ENCODE measurements around the gene TNFRSF18.
"Not testable (repeated sequence)": the region's sequence is repeated elsewhere in the genome, so short reads cannot be mapped to it uniquely, and the experiment has no call there.

Gene TNFRSF18, protein sequence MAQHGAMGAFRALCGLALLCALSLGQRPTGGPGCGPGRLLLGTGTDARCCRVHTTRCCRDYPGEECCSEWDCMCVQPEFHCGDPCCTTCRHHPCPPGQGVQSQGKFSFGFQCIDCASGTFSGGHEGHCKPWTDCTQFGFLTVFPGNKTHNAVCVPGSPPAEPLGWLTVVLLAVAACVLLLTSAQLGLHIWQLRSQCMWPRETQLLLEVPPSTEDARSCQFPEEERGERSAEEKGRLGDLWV

DNA sequence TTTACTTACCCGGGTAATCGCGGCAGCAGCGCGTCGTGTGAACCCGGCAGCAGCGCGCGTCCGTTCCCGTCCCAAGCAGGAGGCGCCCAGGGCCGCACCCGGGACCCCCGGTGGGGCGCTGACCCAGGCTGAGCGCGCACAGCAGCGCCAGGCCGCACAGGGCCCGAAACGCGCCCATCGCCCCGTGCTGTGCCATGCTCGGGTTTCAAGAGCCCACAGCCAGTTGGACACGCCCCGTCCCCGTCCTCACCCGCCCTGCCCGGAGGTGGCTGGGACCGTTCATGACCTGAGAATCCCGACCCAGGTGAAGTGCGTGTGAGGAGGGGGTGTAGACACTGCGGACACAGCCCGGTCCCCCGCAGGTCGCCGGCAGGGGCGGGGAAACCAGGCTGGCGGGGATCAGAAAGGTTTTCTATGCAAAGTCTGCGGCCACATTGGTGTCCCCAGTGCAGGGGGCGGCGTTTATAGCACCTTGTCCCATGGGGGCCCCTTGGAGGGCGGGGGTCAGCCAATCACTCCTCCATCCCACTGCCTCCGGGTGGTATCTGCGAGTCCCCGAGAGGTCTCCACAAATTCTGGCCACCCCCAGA lies at the start of gene TNFRSF18:
TNFRSF18 (minus strand) TSS at position 217 of the 590 bp plus-strand sequence; CDS start at position 196, 21 bp downstream.
- DNase-seq: no peak

DNA sequence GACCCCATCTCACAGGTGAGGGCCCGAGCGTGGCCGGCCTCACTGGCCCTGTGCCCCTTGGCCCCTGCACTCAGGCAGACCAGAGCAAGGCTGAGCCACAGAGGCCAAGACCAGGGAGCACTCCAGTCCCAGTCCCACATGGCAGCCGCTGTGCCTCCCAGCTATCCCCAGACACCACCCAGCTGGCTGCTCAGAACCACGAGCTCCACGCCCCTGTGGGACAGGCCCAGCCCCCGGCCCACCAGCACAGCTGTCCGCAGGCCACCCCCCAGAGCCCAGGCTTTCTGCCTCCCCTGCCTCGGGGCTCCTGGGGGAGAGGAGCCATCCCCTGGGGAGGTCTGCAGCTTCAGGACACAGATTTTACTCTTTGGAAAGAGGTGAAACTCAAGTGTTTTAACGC lies 49.2 kb upstream of the TNFRSF18 start:
- DNase-seq: no peak

DNA sequence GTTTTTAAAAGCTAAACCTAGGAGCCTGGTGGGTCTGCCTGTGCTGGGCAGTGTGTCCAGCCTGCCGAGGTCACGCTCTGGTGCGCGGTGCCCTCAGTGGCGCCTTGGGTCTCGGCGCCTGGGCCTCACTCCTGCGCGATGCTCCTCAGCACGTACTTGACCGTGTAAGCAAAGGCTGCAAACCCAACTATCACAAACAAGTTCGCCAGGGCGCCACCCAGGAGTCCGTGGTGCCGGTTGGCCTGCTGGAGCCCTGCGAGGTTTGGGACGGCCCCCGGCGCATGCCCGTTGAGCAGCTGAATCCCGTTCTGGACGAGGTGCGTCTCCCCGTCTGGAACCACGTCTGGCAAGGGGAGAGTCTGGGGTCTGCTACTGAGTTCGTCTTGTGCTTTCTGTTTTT lies 48.7 kb upstream of the TNFRSF18 start:
- DNase-seq: no peak

DNA sequence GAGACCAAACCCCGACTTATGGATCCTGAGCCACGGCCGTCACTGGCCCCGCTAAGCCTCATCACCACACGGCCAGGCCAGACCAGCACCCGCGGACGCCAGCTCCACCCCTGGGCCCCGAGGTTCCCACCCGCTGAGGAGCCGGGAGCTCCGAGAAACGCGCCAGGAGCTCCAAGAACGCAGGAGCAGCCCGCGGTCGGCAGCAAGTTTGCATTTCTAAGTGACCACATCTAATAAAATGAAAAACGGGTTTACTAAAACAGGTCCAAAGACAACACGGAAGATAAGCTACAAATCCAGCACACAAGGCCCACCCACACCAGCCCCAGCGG lies 48.2 kb upstream of the TNFRSF18 start:
- no peak for DNase-seq

DNA sequence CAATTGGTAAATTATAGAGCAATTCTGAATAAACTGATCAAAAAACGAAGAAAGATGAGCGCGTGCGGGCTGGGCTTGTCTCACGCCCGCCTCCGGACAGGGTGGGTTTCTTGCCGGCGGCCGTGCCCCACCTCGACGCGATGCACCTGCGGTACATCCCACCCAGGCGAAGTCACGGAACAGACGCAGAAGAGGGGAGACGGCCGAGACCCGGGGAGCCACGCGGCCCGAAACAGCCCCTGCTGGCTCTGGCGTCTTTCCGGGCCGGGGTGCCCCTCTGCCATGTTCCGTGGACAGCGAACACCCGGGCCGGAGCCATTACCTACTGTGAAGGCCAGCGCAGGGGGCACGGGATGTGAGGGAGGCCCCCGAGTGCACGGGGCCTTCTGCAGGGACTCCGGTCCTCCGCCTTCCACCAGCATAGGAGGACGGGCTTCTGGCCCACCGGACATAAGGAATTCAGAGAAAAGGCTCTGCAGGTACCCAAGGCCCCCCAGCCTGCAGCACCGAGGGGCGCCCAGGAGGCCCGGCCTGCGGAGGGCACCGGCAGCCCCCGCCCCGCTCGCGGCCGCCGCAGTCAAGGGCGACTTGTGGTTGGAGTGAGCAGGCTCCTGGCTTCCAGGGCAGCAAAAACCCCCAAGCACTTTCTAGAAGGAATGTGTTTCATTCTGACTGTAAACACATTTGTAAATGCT lies 47.7 kb upstream of the TNFRSF18 start:
- no peak for DNase-seq

DNA sequence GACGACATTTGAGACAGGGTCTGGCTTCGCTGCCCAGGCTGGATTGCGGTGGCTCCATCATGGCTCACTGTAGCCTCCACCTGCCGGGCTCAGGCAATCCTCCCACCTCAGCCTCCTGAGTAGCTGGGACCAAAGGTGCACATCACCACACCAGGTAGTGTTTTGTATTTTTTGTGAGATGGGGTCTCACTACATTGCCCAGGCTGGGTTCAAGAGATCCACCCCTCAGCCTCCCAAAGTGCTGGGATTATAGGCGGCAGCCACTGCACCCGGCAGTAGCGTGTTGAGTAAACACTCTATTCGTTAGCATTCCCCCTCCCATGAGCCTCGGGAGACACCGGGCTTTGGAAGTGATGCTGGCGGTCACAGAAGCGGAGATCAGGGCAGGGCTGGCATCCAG lies 46.9 kb upstream of the TNFRSF18 start:
- DNase-seq: no peak

DNA sequence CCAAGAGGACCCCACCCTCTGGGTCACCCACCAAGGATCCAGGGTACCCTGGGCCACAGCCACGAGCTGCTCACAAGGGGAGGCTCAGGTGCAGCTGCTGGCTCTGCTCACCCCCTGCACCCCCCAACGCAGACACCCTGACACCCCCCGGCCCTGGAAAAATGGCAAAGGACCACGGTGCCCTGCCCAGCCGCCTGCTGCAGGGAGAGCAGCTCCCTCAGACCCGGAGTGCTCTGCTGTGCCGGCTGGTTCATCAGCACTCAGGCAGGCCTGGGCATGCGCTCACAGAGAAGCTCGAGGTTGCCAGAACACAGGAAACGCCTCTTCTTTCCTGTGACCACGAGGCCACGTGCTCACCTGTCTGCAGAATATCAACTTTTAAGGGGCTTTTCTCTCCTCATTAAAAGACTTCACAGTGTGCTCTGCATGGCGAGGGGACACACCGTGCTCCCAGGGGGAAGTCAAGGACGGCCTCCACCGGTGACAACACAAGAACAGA lies 44.4 kb upstream of the TNFRSF18 start:
- DNase-seq: no peak

DNA sequence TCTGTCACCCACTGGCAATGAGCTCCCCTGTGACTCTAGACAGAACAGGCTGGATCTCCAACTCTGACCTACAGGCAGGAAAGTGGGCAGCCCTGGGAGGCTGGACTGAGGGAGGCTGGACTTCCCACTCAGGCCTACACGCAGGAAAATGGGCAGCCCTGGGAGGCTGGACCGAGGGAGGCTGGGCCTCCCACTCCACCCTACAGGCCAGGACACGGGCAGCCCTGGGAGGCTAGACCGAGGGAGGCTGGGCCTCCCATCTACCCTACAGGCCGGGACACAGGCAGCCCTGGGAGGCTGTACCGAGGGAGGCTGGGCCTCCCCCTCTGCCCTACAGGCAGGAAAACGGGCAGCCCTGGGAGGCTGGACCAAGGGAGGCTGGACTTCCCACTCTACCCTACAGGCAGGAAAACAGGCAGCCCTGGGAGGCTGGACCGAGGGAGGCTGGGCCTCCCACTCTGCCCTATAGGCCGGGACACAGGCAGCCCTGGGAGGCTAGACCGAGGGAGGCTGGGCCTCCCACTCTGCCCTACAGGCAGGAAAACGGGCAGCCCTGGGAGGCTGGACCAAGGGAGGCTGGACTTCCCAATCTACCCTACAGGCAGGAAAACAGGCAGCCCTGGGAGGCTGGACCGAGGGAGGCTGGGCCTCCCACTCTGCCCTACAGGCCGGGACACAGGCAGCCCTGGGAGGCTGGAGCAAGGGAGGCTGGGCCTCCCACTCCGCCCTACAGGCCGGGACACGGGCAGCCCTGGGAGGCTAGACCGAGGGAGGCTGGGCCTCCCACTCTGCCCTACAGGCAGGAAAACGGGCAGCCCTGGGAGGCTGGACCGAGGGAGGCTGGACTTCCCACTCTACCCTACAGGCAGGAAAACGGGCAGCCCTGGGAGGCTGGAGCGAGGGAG lies 41.9 kb upstream of the TNFRSF18 start:
- not testable (repeated sequence) for DNase-seq

DNA sequence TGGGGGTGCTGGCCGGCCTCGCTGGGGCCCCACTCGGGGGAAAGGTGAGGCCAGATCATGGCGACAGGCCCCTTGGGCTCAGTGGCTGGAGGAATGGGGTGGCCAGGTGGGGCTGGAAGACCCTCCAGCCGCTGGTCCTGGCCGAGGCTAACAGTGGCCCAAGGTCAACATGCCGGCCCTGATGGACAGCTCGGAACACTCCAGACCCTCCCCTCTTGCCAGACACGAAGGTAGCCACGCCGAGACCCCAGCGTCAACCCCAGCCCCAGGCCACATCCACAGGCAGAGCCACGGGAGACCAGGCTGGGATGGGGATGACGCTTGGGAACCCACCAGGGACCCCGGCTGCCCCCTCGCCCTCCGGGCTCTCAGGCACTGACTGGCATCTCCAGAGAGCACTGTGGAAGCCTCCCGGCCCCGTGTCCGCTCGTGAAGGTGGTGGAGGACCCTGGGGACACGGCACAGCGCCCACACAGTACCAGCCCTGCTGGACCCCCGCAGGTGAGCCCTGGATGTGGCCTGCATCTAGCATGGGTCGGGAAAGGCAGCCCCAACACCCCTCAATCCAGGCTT lies 41.0 kb upstream of the TNFRSF18 start:
- DNase-seq: no peak

DNA sequence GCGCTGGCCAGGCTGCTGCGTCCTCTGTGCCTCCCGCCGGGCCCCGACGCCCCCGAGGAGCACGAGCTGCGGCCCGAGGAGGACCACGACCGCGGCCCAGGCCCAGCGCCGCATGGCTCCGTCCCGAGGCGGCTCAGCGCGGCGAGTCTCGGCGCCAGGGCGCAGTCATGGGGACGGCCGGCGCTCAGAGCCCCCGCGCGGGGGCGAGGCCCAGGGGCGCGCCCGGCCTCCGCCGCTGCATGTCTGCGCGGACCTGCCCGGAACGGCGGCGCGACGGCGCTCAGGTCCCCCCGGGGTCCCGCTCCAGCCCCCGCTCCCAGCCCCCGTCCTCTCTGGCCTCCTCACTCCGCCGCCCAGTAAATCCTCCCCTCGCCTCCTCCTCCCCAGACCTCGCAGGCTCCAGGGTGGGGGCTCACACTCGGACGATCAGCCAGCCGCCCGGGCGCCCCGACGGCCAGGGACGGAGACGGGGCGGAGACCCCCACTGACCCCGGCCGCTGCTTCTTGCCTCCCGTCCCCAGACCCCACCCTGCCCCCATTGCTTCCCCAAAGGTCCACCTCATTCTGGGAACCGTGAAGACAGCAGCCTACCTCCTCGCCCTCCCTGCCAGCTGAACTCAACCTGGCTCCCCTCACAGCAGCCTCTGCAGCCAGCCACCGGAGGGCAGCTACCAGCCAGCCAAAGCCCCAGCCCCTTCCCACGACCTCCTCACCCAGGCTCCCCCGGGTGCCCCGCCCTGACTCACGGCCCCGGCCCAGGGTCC lies 40.4 kb upstream of the TNFRSF18 start, which contains the start of gene C1QTNF12:
C1QTNF12 (minus strand) TSS at position 146 of the 764 bp plus-strand sequence; CDS start at position 114, 32 bp downstream.
- no peak for DNase-seq

DNA sequence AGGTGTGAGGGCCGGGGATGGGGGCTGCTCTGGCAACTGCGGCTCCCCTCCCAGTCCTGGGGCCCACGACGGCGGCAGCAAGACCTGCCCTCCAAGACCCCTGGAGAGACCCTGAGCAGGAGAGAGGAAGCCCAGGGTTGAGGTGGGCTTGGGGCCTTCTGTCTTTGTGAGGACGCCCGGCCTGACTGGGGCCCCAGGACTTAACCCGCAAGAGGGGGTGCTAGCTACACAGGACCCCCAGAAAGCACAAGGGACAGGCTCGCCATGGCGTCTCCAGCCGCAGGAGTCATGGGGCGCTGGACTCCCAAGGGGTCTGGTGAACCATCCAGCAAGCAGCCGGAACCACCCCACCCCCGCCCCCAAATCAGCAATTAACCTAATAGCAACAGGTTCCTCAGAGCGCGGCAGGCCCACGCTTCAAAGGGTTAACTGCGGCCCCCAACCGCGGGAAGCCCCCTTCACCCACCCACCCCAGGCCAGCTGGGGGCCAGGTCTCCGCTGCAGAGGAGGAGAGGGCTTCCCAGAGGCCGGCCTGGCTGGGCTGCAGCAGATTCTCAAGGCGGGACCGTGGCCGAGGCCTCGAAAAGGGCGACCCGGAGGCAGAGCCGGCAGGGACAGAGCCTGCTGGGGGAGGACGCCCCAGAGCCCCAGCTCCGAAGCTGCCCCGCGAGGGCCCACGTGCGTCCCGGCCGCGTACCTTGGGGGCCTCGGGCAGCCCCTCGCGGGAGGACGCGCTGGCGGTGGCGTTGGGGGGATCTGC lies 39.6 kb upstream of the TNFRSF18 start:
- no peak for DNase-seq

DNA sequence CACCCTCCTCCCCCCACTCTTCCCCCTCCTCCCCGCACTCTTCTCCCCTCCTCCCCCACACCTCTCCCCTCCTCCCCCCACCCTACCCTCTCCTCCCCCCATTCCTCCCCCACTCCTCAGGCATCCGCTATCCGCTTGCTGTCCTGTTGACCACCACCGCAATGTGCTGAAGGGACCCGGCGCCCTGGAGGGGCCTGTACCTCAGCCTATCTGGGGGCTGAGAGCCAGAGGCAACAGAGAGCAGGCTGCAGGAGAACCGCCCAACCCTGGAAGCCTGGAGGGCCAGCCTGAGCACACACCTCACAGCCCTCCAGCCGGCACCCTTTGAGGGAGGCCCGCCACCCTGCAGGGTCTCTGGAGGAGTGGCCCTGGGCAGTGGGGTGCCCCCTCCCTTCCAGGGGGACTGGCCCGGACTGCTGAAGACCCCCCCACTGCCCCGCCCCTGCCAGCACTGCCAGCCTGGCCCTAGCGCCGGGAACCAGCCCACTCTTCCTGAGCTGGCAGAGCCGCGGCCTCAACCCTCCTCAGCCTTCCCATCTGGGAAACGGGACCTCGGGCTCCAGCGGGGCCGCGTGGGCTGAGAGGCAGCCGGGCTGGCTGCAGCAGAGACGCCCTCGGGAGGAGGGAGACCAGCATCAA lies 38.9 kb upstream of the TNFRSF18 start:
- DNase-seq: no peak

DNA sequence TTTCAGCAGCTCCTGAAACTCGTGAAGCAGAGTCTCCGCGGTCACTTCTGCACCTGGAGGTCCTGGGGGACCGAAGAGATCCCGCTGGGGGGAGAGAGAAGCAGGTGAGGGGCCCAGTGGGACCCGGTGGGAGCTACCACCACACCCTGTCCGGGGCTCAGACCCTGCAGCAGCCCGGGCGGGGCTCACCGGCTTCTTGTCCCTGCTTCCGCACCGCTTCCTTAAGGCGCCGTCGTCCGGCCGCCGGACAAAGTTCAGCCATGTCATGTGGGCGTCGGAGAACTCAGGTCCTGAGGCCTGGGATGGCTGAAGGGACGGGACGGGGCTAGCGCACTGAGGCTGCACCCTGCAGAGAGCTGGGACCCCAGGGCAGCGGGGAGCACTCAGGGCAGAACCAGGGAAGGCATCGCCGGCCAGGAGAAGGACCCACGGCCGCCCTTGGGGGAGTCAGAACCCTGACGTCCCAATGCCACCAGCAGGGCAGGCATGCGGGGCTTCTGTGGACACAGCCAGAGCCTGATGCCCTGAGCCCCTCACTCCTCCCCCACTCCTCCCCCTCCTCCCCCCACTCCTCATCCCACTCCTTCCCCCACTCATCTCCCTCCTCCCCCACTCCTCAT lies 37.9 kb upstream of the TNFRSF18 start:
- no peak for DNase-seq

DNA sequence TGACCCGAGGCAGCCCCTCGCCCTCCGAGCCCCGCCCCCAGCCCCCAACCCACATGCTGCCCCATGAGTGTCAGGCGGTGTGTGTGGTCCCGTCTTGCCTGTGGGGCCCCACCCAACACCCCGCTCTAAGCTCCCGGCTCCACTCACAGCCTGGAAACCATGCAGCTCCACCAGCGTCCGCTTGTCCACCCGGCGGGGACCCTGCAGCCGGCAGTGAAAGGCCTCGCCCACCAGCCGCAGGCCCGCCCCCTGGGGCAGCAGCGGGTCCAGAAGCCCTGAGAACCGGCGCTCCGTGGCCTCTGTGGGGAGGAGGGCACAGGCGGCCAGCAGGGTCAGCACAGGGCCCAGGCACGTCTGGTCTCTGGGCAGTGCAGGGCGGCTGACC lies 37.4 kb upstream of the TNFRSF18 start:
- no peak for DNase-seq

DNA sequence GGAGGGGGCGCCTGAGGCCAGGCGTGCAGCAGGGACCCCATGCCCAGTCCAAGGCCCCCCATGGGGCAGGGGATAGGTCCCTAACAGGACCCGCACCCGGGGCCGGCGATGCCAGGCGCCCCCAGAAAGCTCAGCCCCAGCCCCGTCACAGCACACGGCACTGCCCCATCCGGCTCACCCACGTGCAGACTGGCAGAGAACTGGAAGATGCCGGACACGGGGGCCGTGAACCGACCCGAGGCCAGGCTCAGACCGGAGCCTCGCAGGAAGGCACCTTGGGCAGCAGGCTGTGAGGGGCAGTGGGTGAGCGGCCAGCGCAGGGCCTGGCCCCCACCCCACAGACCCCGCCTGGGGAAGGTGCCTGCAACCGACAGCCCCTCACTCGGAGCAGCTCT lies 36.9 kb upstream of the TNFRSF18 start:
- no peak for DNase-seq

DNA sequence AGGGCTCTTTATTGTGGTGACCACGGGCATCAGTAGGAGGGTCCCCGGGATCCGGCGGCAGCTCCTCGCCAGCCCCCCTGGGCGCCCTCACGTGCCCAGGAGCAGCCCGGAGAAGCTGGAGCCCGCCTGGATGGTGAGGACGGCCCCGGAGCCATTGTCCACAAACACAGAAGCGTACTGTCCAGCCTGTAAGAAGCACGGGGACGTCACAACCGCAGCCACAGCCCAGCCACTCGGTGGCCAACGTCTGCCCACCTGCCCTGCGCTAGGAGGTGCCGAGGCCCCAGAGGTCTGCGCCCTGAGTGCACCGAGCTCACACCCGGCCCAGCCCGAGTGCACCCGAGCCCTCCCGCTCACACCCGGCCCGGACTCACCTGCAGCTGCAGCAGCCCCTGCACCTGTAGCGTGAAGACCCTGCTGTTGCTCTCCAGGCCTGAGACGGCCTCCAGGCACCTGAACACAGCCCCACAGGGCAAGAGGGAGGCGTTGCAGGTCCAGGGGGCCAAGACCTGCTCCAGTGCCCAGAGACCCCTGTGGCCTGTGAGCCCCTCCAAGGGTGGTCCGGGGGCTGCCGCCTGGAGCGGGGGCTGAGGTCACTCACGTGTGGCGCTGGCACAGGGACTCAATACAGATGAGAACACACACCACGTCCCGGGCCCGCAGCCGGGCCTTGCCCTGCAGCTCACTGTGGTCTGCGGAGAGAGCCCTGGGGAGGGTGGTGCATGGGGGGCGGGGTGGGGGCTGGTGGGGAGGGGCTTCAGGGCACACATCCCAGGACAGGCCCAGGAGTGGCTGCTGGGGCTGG lies 36.3 kb upstream of the TNFRSF18 start:
- no peak for DNase-seq

DNA sequence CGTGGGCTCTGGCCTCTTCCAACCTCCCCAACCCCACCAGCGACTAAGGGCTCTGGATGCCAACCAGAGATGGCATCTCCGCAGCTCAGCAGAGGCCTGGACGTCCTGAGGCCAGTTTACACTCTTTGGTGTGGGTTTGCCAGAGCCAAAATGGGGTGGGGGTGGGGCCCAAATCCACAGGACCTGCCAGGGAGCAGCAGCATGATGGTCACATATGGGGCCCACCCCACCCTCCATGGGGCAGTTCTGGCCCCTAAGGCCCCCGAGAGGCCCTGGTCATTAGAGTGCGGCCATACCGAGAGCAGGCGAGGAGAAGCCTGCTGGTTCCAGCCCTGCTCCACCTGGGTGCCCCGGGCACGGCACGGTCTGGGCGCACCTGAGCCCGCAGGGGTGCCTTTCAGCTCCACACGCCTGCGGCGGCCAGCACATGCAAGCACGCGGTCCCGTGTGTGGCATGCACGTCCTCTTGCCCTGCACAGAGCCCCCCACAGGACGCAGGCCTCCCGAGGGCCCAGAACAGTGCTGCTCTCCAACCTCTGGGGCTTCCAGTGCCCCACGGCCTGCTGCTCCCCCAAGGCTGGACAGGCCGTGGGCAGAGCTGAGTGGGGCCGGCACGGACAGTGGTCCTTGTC lies 35.3 kb upstream of the TNFRSF18 start:
- DNase-seq: no peak

DNA sequence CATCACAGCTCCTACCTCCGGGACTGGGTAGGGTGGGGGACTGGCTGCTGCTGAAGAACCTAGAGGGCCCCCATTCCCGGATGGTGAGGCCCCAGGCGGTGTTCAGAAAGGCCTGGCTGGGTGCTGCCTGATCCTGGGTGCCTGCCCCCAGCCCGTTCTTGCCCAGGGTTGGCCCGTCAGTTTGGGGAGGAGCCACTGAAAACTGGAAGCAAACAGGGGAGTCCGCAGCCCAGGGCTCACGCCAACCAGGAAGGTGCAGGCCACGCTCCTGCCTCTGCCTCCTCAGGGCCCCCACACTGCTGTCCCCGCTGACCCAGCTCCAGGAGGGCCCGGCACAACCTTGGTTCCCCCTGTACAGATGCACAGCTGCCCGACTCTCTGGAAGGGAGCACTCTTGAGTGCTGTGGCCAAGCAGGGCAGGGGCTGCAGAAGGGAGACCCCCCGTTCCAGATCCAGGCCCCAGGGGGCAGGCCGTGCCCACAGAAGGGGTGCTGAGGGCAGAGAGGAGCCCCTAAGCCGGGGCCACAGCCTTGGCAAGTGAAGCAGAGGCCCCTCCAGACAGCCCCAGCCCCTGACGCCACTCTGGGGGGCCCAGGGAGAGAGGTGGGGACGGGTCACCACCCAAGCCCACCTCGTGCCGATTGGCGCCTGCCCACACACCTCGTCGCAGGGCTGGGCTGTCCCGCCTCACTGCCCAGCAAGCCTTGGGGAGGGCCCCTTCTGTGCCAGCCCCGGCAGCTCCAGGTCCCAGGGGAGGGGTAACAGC lies 34.6 kb upstream of the TNFRSF18 start:
- no peak for DNase-seq

All from NCI-H1092 treated with DMSO at 0.1 percent for 48 hours (cell line).